ENCODE data around the gene CLC. TPM values are rescaled to one million over a fixed set of nuclear protein-coding genes. Genes with fewer than 3 reads are reported as not detected.
"Not testable (repeated sequence)": the region's sequence is repeated elsewhere in the genome, so short reads cannot be mapped to it uniquely, and the experiment has no call there.

Gene CLC
- not detected for total RNA-seq
- long read RNA-seq = 0 reads

DNA sequence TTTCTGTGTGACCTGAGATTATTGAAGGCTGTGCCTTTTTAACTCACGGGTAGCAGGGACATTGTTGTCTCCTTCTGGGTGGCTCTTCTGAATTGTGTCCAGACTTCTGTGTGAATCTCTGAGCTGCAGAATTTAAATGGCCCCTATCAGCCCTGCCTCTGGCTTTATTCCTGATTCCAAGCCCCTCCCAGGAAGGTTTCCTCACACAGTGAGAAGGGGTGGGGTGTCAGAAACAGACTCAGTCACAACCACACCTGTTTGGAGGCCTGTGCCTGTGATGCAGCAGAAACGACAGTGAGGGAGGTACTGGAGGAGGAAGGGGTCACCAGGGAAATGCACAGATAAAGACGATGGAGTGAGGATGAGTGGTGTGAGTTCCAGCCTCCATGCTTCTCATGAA lies at the start of gene CLC:
TSS of gene CLC (minus strand) at position 139 of the 400 bp plus-strand sequence. CDS start at position 62, 77 bp downstream.
- intact Hi-C loops (cut with micrococcal nuclease) = no loop called here
- ATAC-seq (no peak), DNase-seq (no peak)

DNA sequence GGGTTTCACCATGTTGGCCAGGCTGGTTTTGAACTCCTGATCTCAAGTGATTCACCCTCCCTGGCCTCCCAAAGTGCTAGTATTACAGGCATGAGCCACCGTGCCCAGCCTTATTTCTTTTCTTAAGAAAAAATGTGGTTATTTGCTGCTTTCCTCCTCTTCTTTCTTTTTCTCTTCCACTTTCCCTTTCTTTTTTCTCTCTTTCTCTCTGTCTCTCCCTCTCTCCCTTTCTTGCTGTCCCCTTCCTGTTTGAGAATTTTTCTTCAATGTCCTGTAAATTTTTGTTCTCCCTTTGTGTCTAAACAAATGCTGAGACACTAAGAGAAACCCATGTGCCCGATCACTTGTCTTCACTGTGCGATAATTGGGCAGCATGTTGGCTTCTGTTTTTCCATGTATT lies 43.1 kb upstream of the CLC start:
- no peak for ATAC-seq
- no peak for DNase-seq
- intact Hi-C loops (cut with micrococcal nuclease) = no loop called here

DNA sequence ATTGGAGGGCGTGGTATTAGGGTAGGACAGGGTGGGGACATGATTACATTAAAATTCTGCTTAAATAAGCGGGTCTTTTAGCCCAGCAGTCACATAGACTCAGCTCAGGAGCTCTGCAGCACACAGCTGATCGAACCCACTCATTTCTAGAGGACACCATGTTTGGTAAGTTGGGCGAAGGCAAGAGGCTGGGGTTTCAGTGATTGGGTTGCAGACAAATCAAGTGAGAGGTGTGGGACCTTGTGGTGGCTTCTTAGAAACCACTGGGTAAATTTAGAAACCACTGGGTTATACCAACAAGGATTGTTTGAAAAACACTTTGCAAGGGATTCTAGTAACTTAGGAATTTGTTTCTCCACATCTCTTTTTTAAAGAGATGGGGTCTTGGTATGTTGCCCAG lies 40.9 kb upstream of the CLC start, which contains the start of gene LEUTX:
TSS of gene LEUTX (plus strand) at position 92 of the 400 bp plus-strand sequence. CDS start at position 159, 67 bp downstream.
- intact Hi-C loops (cut with micrococcal nuclease) = no loop called here
- no peak for ATAC-seq
- no peak for DNase-seq

DNA sequence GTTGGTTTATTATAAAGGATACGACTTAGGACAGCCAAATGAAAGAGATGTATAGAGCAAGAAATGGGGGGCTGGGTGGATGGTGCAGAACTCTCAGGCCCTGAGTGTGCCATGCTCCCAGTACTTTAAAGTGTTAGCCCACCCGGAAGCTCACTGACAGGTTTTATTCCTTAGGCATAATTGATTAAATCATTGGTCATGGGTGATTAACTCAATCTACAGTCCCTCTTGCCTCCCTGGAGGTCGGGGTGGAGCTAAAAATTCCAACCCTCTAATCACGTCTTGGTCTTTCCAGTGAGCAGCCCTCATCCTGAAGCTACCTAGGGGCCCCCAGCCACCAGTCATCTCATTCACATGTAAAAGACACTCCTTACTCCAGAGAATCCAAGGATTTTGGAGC lies 31.0 kb upstream of the CLC start:
- intact Hi-C loops (cut with micrococcal nuclease) = no loop called here
- ATAC-seq (no peak), DNase-seq (no peak)

DNA sequence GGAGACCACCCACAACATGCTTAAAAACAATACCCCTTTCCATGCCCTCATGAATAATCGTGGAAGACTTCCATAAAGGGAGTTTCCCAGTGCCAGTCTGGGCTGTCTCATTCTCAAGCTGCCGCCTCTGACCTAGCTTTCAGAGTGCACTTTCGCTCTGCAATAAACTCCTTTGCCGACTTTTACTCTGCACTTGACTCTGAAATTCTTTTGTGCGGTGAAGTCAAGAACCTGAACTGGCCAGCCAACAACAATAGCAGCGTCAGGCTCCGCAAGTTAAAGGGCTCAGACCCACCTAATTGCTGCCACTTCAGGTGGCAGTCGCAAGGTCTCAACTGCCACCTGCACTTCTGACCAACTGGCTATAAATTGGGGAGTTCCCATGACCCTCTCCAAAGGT lies 30.5 kb upstream of the CLC start:
- ATAC-seq (no peak), DNase-seq (no peak)
- intact Hi-C loops (cut with micrococcal nuclease) = no loop called here

DNA sequence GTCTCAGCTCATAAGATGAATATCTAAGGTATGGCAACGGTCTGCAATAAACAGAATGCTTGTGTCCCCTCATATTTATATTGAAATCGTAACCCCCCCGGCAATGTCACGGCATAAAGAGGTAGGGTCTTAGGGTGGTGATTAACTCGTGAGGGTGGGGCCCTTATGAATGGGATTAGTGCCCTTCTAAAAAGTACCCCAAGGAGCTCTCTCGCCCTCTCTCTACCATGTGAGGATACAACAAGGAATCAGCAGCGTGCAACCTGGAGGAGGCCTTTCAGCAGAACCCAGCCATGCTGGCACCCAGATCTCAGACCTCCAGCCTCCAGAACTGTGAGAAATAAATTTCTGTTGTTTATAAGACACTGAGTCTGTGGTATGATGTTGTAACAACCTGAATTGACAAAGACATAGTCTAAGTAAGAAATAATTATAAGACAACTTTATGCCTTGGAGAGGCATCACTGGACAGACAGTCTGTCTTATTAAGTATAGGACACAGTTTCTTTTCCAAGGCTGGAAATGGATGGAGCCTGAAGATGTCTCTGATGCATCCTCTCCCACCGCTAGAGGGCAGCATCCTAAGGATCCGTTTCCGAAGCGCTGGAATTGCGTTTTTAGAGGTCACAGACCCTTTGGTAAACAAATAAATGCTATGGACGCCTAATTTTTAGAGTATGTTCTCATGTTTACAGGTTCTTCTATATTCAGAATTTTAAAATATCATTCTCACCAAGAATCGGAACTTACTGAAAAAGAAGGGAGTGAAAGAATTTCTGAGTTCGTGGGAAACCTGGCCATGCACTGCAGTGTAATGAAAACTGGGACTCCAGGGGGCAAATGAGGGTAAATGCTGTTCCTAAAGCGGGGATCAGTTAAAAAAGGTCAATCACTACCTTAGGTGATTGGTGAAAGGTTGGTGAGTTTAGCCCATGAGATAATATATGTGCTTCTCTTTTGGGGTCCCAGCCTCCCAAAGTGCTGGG lies 27.6 kb upstream of the CLC start:
- intact Hi-C loops (cut with micrococcal nuclease) = no loop called here
- ATAC-seq (no peak), DNase-seq (peak; percentile 43)

DNA sequence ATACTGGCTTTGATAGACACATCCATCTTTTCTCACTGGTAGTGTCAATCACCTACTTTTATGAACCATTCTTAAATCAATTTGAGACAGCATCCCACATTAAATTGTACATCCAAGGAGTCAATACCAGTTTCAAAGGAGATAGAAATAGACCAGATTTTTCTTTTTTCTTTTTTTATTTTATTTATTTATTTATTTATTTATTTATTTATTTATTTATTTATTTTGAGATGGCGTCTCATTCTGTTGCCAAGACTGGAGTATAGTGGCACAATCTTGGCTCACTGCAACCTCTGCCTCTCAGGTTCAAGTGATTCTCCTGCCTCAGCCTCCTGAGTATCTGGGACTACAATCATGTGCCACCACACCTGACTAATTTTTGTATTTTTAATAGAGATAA lies 24.0 kb upstream of the CLC start:
- ATAC-seq; intact Hi-C loops (cut with micrococcal nuclease); DNase-seq: not testable (repeated sequence)

DNA sequence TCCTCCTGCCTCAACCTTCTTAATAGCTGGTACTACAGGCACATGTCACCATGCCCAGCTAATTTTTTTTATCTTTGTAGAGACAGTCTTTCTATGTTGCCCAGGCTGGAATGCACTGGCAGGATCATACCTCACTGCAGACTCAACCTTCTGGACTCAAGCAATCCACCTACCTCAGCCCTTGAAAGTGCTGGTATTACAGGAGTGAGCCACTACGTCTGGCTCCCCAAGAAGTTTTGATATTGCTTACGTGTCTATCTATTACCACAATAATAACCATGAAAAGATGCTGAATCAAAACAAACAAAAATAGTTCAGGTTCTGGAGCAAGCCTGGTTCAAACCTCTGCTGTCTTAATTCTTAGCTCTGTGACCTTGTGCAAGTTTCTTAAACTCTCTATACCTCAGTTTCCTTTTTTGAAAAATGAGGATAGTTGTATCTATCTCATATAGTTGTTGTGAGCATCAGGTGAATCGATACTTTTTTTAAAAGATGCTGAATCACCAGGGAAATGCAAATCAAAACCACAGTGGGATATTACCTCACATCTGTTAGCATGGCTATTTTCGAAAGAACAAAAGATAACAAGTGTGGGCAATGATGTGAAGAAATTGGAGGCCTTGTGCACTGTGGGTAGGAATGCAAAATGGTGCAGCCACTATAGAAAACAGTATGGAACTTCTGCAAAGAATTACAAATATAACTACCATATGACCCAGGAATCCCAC lies 21.8 kb upstream of the CLC start:
- no peak for ATAC-seq
- DNase-seq = no peak
- intact Hi-C loops (cut with micrococcal nuclease) = no loop called here

DNA sequence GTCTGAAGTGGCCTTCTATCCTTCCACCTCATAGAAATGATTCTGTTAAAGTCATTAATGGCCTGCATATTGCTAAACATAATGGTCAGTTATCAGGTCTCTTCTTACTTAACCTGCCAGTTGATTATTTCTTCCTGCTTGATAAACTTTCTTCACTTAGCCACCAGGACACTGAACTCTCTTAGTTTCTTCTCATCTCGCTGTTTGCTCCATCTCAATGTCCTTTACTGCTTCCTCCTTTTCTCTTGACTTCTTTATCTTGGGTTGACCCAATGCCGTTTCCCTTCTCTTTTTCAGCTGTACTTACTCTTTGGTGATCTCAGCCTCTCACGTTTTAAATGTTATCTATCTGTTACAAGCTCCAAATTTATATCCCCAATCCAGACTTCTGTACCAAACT lies 17.1 kb upstream of the CLC start:
- no peak for ATAC-seq
- no peak for DNase-seq
- intact Hi-C loops (cut with micrococcal nuclease) = no loop called here

DNA sequence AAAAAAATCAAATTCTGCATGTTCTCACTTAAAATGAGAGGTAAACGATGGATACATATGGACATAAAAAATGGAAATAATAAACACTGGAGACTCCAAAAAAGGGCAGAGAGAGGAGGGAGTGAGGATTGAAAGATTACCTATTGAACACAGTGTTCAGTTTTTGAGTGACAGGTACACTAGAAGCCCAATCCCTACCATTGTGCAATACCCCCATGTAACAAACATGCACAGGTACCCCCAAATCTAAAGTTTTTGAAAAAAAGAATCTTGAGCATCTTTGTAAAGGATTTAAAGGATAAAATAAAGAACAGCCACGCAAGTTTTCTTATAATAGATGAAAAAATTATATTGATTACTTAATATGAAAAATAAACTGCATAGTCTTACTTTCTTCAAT lies 16.7 kb upstream of the CLC start:
- ATAC-seq (no peak), DNase-seq (no peak)
- intact Hi-C loops (cut with micrococcal nuclease) = no loop called here

DNA sequence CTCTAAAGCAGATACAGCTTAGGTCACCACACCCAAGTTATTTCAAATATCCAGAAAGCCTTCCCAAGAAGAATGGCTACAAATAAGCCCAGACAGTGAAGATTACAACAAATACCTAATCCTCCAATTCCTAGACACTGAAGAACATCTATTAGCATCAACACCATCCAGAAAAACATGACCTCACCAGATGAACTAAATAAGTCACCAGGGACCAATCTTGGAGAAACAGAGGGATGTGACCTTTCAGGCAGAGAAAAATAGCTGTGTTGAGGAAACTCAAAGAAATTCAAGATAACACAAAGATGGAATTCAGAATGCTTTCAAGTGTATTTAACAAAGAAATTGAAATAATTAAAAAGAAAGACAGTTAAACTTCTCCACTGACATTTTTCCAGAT lies 15.0 kb upstream of the CLC start:
- DNase-seq = no peak
- intact Hi-C loops (cut with micrococcal nuclease) = no loop called here
- no peak for ATAC-seq

DNA sequence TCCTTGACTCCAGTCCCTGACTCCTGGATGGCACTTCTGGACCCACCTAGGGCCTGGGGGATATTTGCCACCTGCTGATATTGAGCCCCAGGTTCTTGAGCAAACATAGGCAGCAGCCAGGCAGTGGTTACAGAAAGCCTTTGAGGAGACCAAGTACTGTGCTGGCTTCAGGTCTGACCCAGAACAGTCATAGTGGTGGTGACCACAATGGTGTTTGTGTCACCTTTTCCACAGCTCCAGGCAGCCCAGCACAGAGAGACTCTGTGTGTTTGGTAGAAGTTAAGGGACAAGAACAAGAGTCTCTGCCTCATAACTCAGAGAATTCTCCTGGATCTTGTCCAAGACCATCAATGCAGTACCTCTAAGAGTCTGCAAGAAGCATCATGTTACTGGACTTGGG lies 14.6 kb upstream of the CLC start:
- ATAC-seq = no peak
- intact Hi-C loops (cut with micrococcal nuclease) = no loop called here
- DNase-seq = no peak

DNA sequence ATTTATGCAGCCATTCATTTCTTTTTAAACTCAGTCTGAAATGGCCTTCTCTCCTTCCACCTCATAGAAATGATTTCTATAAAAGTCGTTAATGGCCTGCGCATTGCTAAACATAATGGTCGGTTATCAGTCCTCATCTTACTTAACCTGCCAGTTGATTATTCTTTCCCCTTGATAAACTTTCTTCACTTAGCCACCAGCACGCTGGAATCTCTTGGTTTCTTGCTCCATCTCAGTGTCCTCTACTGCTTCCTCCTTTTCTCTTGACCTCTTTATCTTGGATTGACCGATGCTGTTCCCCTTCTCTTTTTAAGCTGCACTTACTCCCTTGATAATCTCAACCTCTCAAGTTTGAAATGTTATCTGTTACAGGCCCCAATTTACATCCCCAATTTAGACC lies 12.2 kb upstream of the CLC start:
- no peak for ATAC-seq
- no peak for DNase-seq
- intact Hi-C loops (cut with micrococcal nuclease) = no loop called here

DNA sequence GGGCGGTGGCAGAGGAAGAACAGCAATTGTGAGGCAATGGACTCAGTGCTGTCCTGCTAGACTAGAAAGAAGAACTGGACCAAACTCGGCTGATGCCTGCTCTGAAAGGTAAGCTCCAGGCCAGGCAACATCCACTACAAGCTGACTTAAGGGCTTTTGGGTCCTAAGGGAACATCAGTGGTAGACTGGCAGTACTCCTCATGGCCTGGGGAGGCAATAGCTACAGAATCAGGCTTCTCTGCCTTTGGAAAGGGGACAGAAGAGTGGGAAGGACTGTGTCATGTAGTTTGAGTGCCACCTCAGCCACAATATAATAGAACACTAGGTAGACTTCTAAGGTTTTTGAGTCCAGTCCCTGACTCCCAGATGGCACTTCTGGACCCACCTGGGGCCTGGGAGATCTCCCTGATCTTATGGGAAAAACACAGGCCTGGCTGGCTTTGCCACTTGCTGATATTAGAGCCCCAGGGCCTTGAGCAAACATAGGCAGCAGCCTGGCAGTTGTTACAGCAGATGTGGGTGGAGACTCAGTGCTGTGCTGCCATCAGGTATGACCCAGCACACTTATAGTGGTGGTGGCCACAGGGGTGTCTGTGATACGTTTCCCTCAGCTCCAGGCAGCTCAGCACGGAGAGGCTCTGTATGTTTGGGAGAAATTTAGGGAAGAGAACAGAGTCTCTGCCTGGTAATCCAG lies 9.2 kb upstream of the CLC start:
- DNase-seq (no peak), ATAC-seq (no peak)
- intact Hi-C loops (cut with micrococcal nuclease) = no loop called here

DNA sequence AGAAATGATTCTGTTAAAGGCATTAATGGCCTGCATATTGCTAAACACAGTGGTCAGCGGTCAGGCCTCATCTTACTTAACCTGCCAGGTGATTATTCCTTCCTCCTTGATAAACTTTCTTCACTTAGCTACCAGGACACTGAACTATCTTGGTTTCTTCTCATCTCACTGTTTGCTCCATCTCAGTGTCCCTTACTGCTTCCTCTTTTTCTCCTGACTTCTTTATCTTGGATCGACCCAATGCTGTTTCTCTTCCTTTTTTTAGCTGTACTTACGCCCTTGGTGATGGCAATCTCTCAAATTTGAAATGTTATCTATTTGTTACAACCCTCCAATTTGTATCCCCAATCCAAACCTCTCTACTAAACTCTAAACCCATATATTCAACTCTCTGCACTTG lies 7.8 kb upstream of the CLC start:
- DNase-seq (no peak), ATAC-seq (no peak)
- intact Hi-C loops (cut with micrococcal nuclease) = no loop called here

DNA sequence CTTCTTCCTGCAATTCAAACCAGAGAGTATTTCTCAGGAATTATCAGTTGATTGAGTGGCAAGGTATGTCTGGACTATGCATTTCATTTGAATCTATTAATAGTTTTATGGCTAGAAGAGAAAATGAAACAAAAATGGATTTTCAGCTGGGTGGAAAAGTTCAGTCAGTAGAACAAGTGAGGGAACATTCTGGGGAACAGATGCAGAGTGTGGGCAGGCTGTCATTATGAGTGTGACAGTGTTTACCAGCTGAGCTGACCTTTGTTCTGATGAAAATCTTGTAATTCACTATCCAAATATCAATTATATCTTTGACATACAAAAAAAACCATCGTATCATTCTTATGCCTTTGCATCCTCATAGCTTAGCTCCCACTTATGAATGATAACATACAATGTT lies 2.6 kb upstream of the CLC start:
- intact Hi-C loops (cut with micrococcal nuclease) = no loop called here
- no peak for ATAC-seq
- DNase-seq = no peak

DNA sequence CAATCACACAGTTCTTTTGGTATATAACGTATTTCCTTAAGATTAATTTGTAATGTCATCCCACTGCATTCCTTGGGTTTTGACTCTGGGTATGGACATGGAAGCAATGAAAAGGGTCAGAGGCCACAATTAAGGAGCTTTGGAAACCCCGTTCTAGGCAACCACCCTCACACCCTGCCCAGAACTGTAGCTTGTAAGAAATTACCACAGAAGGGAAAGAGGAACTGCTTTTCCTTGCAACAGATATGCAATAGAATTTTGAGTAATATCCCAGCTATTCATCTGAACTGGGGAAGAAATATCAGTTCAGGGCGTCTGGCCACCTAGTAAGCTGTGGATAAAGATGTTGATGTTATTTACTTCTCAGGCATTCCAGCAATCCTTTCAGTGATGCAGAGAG lies 985 bp upstream of the CLC start:
- intact Hi-C loops (cut with micrococcal nuclease) = no loop called here
- ATAC-seq (no peak), DNase-seq (no peak)

DNA sequence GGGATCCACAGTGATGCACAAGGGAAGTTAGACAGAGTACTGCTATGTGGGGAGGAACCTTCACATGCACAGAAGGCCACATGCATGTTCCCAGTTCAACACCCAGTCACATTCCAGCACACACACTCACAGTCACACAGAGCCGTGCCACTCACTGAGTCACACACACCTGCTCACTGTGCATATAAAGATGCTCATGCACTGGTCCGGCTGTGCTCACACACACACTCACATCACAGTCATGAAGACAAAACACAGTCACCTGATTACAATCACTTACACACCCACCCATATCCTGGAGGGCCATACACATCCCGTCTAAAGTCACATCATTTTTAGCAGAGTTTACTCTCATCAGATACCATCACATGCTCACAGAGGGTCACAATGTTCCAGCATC lies 478 bp downstream of the CLC start:
- ATAC-seq = no peak

DNA sequence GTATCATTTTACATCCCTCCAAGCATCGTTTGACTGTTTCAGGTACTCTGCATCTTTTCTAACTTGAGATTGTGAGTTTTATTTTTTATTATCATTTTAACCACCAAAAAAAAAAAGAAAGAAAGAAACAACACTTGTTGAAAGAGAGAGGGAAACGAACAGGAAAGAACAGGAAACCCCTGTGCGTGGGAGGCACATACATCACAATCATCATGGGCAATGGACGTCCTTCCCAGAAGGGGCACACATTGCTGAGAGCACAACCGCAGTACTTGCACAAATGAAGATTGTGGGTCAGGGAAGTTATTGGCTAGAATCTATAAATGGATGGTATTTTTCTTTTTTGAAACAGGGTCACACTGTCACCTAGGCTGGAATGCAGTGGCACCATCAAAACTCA lies 1.7 kb downstream of the CLC start:
- ATAC-seq = no peak
- intact Hi-C loops (cut with micrococcal nuclease) = no loop called here
- DNase-seq = no peak

More for the DNA sequence above, 478 bp downstream of the CLC start:
- DNase-seq = no peak
- intact Hi-C loops (cut with micrococcal nuclease) = no loop called here

DNA sequence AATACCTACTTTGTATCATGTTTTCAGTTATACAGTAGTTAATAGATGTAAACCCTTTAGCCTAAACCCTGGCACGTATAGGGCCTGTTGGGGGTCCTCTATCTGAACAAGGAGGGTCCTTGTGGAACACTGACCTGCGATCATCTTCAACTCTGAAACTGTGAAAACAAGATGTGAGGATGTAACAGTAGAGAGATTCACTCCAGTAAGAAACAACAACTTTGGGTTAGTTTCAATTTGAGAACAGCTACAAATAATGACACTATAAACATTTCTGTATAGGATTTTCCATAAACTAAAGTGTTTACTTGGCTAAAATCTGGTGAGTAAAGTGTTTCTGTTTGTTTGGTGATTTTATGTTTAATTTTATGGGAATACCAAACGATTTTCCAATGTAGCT lies 2.1 kb downstream of the CLC start:
- intact Hi-C loops (cut with micrococcal nuclease) = no loop called here
- DNase-seq = no peak
- no peak for ATAC-seq
